Kidney (tissue), 14 donors: Measurements from ENCODE around the gene LINGO1. TPM values are rescaled to one million over a fixed set of nuclear protein-coding genes. Genes with fewer than 3 reads are reported as not detected.

ENCODE experiments used
- DNase-seq, 5 donors: peaks; one replicate each; pipeline ENCODE4 v3.0.0-alpha.2; 2013 to 2020
- FAIRE-seq: peaks from 2 replicates; lab custom pipeline; 2012; peaks lifted over from hg19 to GRCh38; lab: Jason Lieb, UNC
- H3K27ac ChIP-seq, 2 donors: one replicate each; pipeline ENCODE4 v1.7.0; 2013; ENCODE audit warnings: low read depth in 2 of 2, low read length in 2 of 2, inconsistent platforms in 1 of 2
- H3K27me3 ChIP-seq: one replicate; pipeline ENCODE4 v1.7.1; 2013; ENCODE audit warnings: low read length, inconsistent platforms; ENCODE audit not compliant: control insufficient read depth, insufficient read depth
- H3K36me3 ChIP-seq, 3 donors: one replicate each; pipeline versions ENCODE4 v1.7.0 to v1.7.1; 2013; ENCODE audit warnings: low read length in 3 of 3, control low read depth in 1 of 3, inconsistent platforms in 1 of 3; ENCODE audit not compliant: insufficient read depth in 3 of 3, control insufficient read depth in 2 of 3
- H3K4me1 ChIP-seq, 3 donors: one replicate each; pipeline versions ENCODE4 v1.7.0 to v1.7.1; 2013; ENCODE audit warnings: low read length in 3 of 3, inconsistent platforms in 1 of 3, low read depth in 1 of 3; ENCODE audit not compliant: control insufficient read depth in 2 of 3, insufficient read depth in 2 of 3
- H3K4me3 ChIP-seq, 3 donors: one replicate each; pipeline versions ENCODE4 v1.7.0 to v1.8.1; 2013; ENCODE audit warnings: low read length in 3 of 3, control low read depth in 1 of 3, inconsistent platforms in 1 of 3
- H3K9ac ChIP-seq, 3 donors: one replicate each; pipeline versions ENCODE4 v1.7.0 to v1.7.1; 2013; ENCODE audit warnings: low read length in 3 of 3, control low read depth in 1 of 3, inconsistent platforms in 1 of 3
- H3K9me3 ChIP-seq, 3 donors: one replicate each; pipeline versions ENCODE4 v1.7.0 to v1.7.1; 2013; ENCODE audit warnings: low read length in 3 of 3, control low read depth in 1 of 3, inconsistent platforms in 1 of 3; ENCODE audit not compliant: control insufficient read depth in 2 of 3, insufficient read depth in 1 of 3
- CTCF ChIP-seq: IDR thresholded peaks from 3 replicates; pipeline ENCODE4 v1.5.1; 2012; ENCODE audit warnings: mild to moderate bottlenecking, moderate library complexity, borderline replicate concordance; ENCODE audit not compliant: insufficient read depth; ENCODE audit errors: extremely low read depth
- intact Hi-C: fragments of 100-400 bp; cut with DNase I; formaldehyde crosslinking; loops from one replicate; pipeline ENCODE4 v1.11.1; 2022
- polyA plus RNA-seq: library from polyadenylated mRNA; stranded (reverse); fragments of 350-450 nt; fragmentation: Illumina TruSeq; extraction: RNeasy Lipid Tissue Mini Kit (QIAGEN cat#74804); gene quantifications from one replicate; pipeline ENCODE4 v1.2.3, GENCODE V29; 2014; ENCODE audit warnings: low read depth, low replicate concordance; ENCODE audit not compliant: insufficient read depth
- total RNA-seq: library from RNA; stranded (reverse); fragmentation: NEBNext Ultra II Directional; extraction: Animal tissue kit (Norgen Biotek cat#: 25700); gene quantifications from one replicate; pipeline ENCODE4 v1.2.1, GENCODE V29; 2021
- donor health status: control.
- donor health status: control.
- donor health status: control.
- donor health status: control.
- donor health status: control.
- donor health status: DM: yes; HTN: yes; CAD: no.
- donor health status: Normal renal cell carcinoma (clear cell type).

Gene LINGO1
- total and polyA plus RNA-seq, 2 donors from 2014 or later = 3.9 to 6.8 TPM

- H3K9ac ChIP-seq = no peak overlapping the region
- DNase-seq (no peak), FAIRE-seq (no peak)
- TF ChIP-seq CTCF = no peak
- H3K27ac ChIP-seq = no peak overlapping the region
- no peaks in the 10 kb centered on the region for H3K4me1 ChIP-seq
- H3K4me3 ChIP-seq = no peak overlapping the region
- intact Hi-C loops = no loop called here
- no peaks in the 10 kb centered on the region for H3K36me3 ChIP-seq
- H3K9me3 ChIP-seq = no peaks in the 10 kb centered on the region
- H3K27me3 ChIP-seq = no peaks in the 10 kb centered on the region
Observed at GRCh38 chr15:77614251-77614806, 18.4 kb downstream of the LINGO1 start.

- Histone ChIP-seq H3K4me1 (no peaks in the 10 kb centered on the region), H3K36me3 (no peaks in the 10 kb centered on the region), H3K9ac (no peak overlapping the region), H3K9me3 (no peaks in the 10 kb centered on the region), H3K4me3 (no peak overlapping the region), H3K27me3 (no peaks in the 10 kb centered on the region), H3K27ac (no peak overlapping the region)
- DNase-seq (no peak), FAIRE-seq (no peak)
- no peak for TF ChIP-seq CTCF
- intact Hi-C loops = no loop called here
Observed at GRCh38 chr15:77613814-77614213, 18.9 kb downstream of the LINGO1 start.

GRCh38 chr15:77612958-77613601 lies 19.6 kb downstream of the LINGO1 start:
- FAIRE-seq (no peak), DNase-seq (no peak)
- no peak overlapping the region for H3K9ac ChIP-seq
- no peak overlapping the region for H3K4me3 ChIP-seq
- H3K36me3 ChIP-seq = no peaks in the 10 kb centered on the region
- intact Hi-C loops = no loop called here
- H3K4me1 ChIP-seq = no peaks in the 10 kb centered on the region
- no peaks in the 10 kb centered on the region for H3K9me3 ChIP-seq
- TF ChIP-seq CTCF = no peak
- no peaks in the 10 kb centered on the region for H3K27me3 ChIP-seq
- no peak overlapping the region for H3K27ac ChIP-seq

DNA sequence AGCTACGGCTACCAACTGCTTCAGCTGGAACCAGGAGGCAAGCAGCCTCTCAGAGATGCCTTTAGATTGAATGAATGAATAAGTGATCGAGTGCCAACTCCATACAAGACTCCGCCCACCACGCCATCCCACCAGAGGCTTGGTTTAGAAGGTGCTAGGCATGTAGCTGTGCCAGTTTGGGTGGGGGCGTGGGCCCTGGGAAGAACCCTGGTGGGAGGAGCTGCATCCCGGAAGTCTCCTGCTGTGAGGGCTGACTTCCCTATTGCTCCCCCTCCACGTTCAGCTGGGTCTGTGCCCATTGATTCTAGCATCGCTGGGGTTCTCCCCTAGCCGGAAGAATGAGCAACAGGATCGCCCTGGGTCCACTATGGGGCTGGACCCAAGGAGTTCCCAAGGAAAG lies 20.9 kb downstream of the LINGO1 start:
- H3K27me3 ChIP-seq = no peaks in the 10 kb centered on the region
- no peaks in the 10 kb centered on the region for H3K4me1 ChIP-seq
- H3K4me3 ChIP-seq = no peak overlapping the region
- DNase-seq = no peak
- no peaks in the 10 kb centered on the region for H3K9me3 ChIP-seq
- no peak for FAIRE-seq
- H3K27ac ChIP-seq = no peak overlapping the region
- H3K9ac ChIP-seq = no peak overlapping the region
- no peak for TF ChIP-seq CTCF
- intact Hi-C loops = no loop called here
- no peaks in the 10 kb centered on the region for H3K36me3 ChIP-seq
